ENCODE data around the gene MPZL1. TPM values are rescaled to one million over a fixed set of nuclear protein-coding genes. Genes with fewer than 3 reads are reported as not detected.

The MPZL1 gene
- total and polyA plus RNA-seq, 9 donors = 30.3 to 180 (median 80.1) TPM

- intact Hi-C loops (cut with DNase I) = no loop called here
- Histone ChIP-seq H3K9me3 (no peaks in the 10 kb centered on the region), H3K27ac (no peak overlapping the region), H3K4me3 (no peak overlapping the region), H3K4me1 (ENCODE audit: insufficient read depth) (peaks cover 3% of the 10 kb centered on the region), H3K27me3 (no peaks in the 10 kb centered on the region), H3K36me3 (no peaks in the 10 kb centered on the region)
- 87 to 91% (median 88%) methylated on average over 6 of the region's 6 CpGs for WGBS, 3 donors
- DNase-seq = no peak
- TF ChIP-seq POLR2A (IDR thresholded peaks at IDR 0.05) (no peak), EP300 (IDR thresholded peaks at IDR 0.05) (no peak), CTCF (IDR thresholded peaks at IDR 0.05) (no peak)
These were observed 43.7 kb downstream of the MPZL1 start for GRCh38 chr1:167765496-167765895.

GRCh38 chr1:167766538-167766937 lies 44.8 kb downstream of the MPZL1 start:
- no peak for DNase-seq
- peaks cover 2% of the 10 kb centered on the region for H3K4me1 ChIP-seq (ENCODE audit: insufficient read depth)
- H3K9me3 ChIP-seq = no peaks in the 10 kb centered on the region
- H3K27me3 ChIP-seq = no peaks in the 10 kb centered on the region
- H3K27ac ChIP-seq = no peak overlapping the region
- intact Hi-C loops (cut with DNase I) = no loop called here
- H3K36me3 ChIP-seq = no peaks in the 10 kb centered on the region
- WGBS, 3 donors = 96 to 99% (median 98%) methylated on average over 2 of the region's 2 CpGs
- TF ChIP-seq EP300 (IDR thresholded peaks at IDR 0.05) = no peak
- no peak for TF ChIP-seq CTCF (IDR thresholded peaks at IDR 0.05)
- TF ChIP-seq POLR2A (IDR thresholded peaks at IDR 0.05) = no peak
- H3K4me3 ChIP-seq = no peak overlapping the region

- TF ChIP-seq CTCF (IDR thresholded peaks at IDR 0.05) = no peak
- no peak for TF ChIP-seq POLR2A (IDR thresholded peaks at IDR 0.05)
- no peak for TF ChIP-seq EP300 (IDR thresholded peaks at IDR 0.05)
- H3K27ac ChIP-seq = no peak overlapping the region
- H3K4me1 ChIP-seq (ENCODE audit: insufficient read depth) = peaks cover 2% of the 10 kb centered on the region
- H3K36me3 ChIP-seq = no peaks in the 10 kb centered on the region
- no peaks in the 10 kb centered on the region for H3K9me3 ChIP-seq
- no peak overlapping the region for H3K4me3 ChIP-seq
- intact Hi-C loops (cut with DNase I) = no loop called here
- no peaks in the 10 kb centered on the region for H3K27me3 ChIP-seq
- DNase-seq = no peak
These were observed 46.0 kb downstream of the MPZL1 start for GRCh38 chr1:167767761-167768160.

- intact Hi-C loops (cut with DNase I) = no loop called here
- Histone ChIP-seq H3K36me3 (no peaks in the 10 kb centered on the region), H3K4me1 (ENCODE audit: insufficient read depth) (no peaks in the 10 kb centered on the region), H3K27me3 (no peaks in the 10 kb centered on the region), H3K4me3 (no peak overlapping the region), H3K9me3 (no peaks in the 10 kb centered on the region), H3K27ac (no peak overlapping the region)
- TF ChIP-seq POLR2A (IDR thresholded peaks at IDR 0.05) = no peak
- no peak for TF ChIP-seq CTCF (IDR thresholded peaks at IDR 0.05)
- TF ChIP-seq EP300 (IDR thresholded peaks at IDR 0.05) = no peak
- 93 to 96% (median 94%) methylated on average over 3 of the region's 3 CpGs for WGBS, 3 donors
- no peak for DNase-seq
These were observed 48.3 kb downstream of the MPZL1 start for GRCh38 chr1:167770127-167770526.

GRCh38 chr1:167772436-167772835 lies 50.7 kb downstream of the MPZL1 start:
- H3K9me3 ChIP-seq = no peaks in the 10 kb centered on the region
- no peak for DNase-seq
- H3K4me1 ChIP-seq (ENCODE audit: insufficient read depth) = no peaks in the 10 kb centered on the region
- intact Hi-C loops (cut with DNase I) = no loop called here
- WGBS, 3 donors = 85% methylated on average over 4 of the region's 4 CpGs
- no peak for TF ChIP-seq EP300 (IDR thresholded peaks at IDR 0.05)
- TF ChIP-seq POLR2A (IDR thresholded peaks at IDR 0.05) = no peak
- no peak for TF ChIP-seq CTCF (IDR thresholded peaks at IDR 0.05)
- H3K4me3 ChIP-seq = no peak overlapping the region
- no peaks in the 10 kb centered on the region for H3K36me3 ChIP-seq
- no peak overlapping the region for H3K27ac ChIP-seq
- no peaks in the 10 kb centered on the region for H3K27me3 ChIP-seq

Measured in ovary (tissue), 9 donors.